GM12878 (cell line): ENCODE measurements around the gene DAB2IP. TPM values are rescaled to one million over a fixed set of nuclear protein-coding genes. Genes with fewer than 3 reads are reported as not detected.

Experiments used
- ATAC-seq: fragments of 200-7000 bp; cut with Tn5 transposase; 3 replicates; pipeline ENCODE4 v1.9.1; 2020; ENCODE audit warnings: mild to moderate bottlenecking, moderate library complexity
- BruUV-seq: library from RNA; stranded (reverse); fragments of 400-500 nt; replicated peaks from 2 replicates; lab custom pipeline; 2021; lab: Mats Ljungman, UMichigan
- CTCF ChIA-PET: fragments of 300-600 bp; sonication (Branson Sonifier 250); formaldehyde crosslinking; extraction: SDS; loops from one replicate; lab custom pipeline; 2021; ENCODE audit warnings: inconsistent platforms; lab: Yijun Ruan, JAX
- POLR2A ChIA-PET: fragments of 350-600 bp; formaldehyde crosslinking; extraction: SDS; loops from one replicate; lab custom pipeline; 2021; ENCODE audit warnings: inconsistent platforms; lab: Charles Lee
- RAD21 ChIA-PET: fragments of 300-600 bp; sonication (Branson Sonifier 250); formaldehyde crosslinking; loops from one replicate; lab custom pipeline; 2023; ENCODE audit warnings: antibody characterized with exemption; ENCODE audit not compliant: unreplicated experiment; lab: Charles Lee
- SMC1A ChIA-PET: fragments of 300-600 bp; sonication (Branson Sonifier 250); formaldehyde crosslinking; loops from one replicate; lab custom pipeline; 2023; ENCODE audit not compliant: unreplicated experiment, uncharacterized antibody; lab: Charles Lee
- DNase-seq: peaks from one replicate; pipeline ENCODE4 v3.0.0-alpha.2; 2011; ENCODE audit warnings: low read depth, low spot score
- FAIRE-seq: peaks from 3 replicates; lab custom pipeline; 2011; peaks lifted over from hg19 to GRCh38; lab: Jason Lieb, UNC
- H2AFZ ChIP-seq: 2 replicates; pipeline ENCODE4 v1.6.0; 2011; ENCODE audit warnings: low read depth, low read length, control low read depth; ENCODE audit not compliant: control insufficient read depth
- H3K27ac ChIP-seq: 2 replicates; pipeline ENCODE4 v1.5.1; 2011; ENCODE audit warnings: control low read depth; ENCODE audit not compliant: control insufficient read depth, insufficient read depth
- H3K27me3 ChIP-seq, 2 experiments: replicated peaks in 1 of 2; 2 replicates each; pipeline versions ENCODE4 v1.6.0 to v1.6.1; 2011; ENCODE audit warnings: low read length in 1 of 2; ENCODE audit not compliant: control insufficient read depth in 2 of 2, insufficient read depth in 2 of 2
- H3K36me3 ChIP-seq, 2 experiments: 2 replicates each; pipeline ENCODE4 v1.5.1; 2011; ENCODE audit warnings: low read length in 1 of 2; ENCODE audit not compliant: control insufficient read depth in 2 of 2, insufficient read depth in 2 of 2
- H3K4me1 ChIP-seq: 2 replicates; pipeline ENCODE4 v1.6.1; 2011; ENCODE audit warnings: mild to moderate bottlenecking, low read length, moderate library complexity, mixed read lengths; ENCODE audit not compliant: control insufficient read depth, insufficient read depth
- H3K4me2 ChIP-seq: 2 replicates; pipeline ENCODE4 v1.6.0; 2011; ENCODE audit warnings: control low read depth; ENCODE audit not compliant: control insufficient read depth, insufficient read depth
- H3K4me3 ChIP-seq: fragments of 200-600 bp; sonication (generic); 2 replicates; pipeline ENCODE4 v1.5.1; 2016
- H3K79me2 ChIP-seq: 2 replicates; pipeline ENCODE4 v1.6.0; 2011; ENCODE audit warnings: low read length; ENCODE audit not compliant: control insufficient read depth, insufficient read depth
- H3K9ac ChIP-seq: 2 replicates; pipeline ENCODE4 v1.8.0; 2011; ENCODE audit warnings: low read length, control low read depth, mixed read lengths; ENCODE audit not compliant: control insufficient read depth, insufficient read depth
- H3K9me3 ChIP-seq: replicated peaks from 3 replicates; pipeline ENCODE4 v1.5.1; 2011; ENCODE audit warnings: mild to moderate bottlenecking, low read length; ENCODE audit not compliant: control insufficient read depth, insufficient read depth
- H4K20me1 ChIP-seq: 2 replicates; pipeline ENCODE4 v1.6.0; 2011; ENCODE audit not compliant: control insufficient read depth, insufficient read depth
- BCL3 ChIP-seq: IDR thresholded peaks from 2 replicates; pipeline ENCODE4 v1.6.1; 2011; ENCODE audit warnings: borderline replicate concordance, low read depth, mild to moderate bottlenecking, moderate library complexity, low read length; ENCODE audit not compliant: insufficient read depth, poor library complexity, severe bottlenecking
- BRCA1 ChIP-seq: IDR thresholded peaks from 2 replicates; pipeline ENCODE4 v1.6.1; 2011; ENCODE audit warnings: low read depth, low read length, improper control_type of control experiment
- CUX1 ChIP-seq: IDR thresholded peaks from 2 replicates; pipeline ENCODE4 v1.6.1; 2012; ENCODE audit warnings: improper control_type of control experiment, low read depth, low read length; ENCODE audit not compliant: insufficient replicate concordance
- GATAD2B ChIP-seq: fragments of 450-650 bp; conservative IDR thresholded peaks from 2 replicates; pipeline ENCODE4 v1.6.1; 2017; ENCODE audit warnings: low read depth, mild to moderate bottlenecking, moderate library complexity
- MEF2A ChIP-seq: IDR thresholded peaks from 2 replicates; pipeline ENCODE4 v1.6.1; 2011; ENCODE audit warnings: low read depth, mild to moderate bottlenecking, low read length, moderate library complexity; ENCODE audit not compliant: insufficient read depth
- NKRF ChIP-seq: fragments of 450-650 bp; conservative IDR thresholded peaks from 2 replicates; pipeline ENCODE4 v1.6.1; 2017; ENCODE audit warnings: mild to moderate bottlenecking, moderate library complexity
- RELA ChIP-seq: fragments of 450-650 bp; IDR thresholded peaks from 2 replicates; pipeline ENCODE4 v1.8.0; 2014; ENCODE audit warnings: borderline replicate concordance; ENCODE audit not compliant: partially characterized antibody
- RELB ChIP-seq: fragments of 450-650 bp; IDR thresholded peaks from 2 replicates; pipeline ENCODE4 v1.6.1; 2017; ENCODE audit warnings: low read depth, mild to moderate bottlenecking, moderate library complexity
- SIX5 ChIP-seq: IDR thresholded peaks from 2 replicates; pipeline ENCODE4 v1.6.1; 2011; ENCODE audit warnings: mild to moderate bottlenecking, low read depth, low read length, moderate library complexity; ENCODE audit not compliant: severe bottlenecking
- SMAD1 ChIP-seq: fragments of 450-650 bp; IDR thresholded peaks from 2 replicates; pipeline ENCODE4 v1.6.1; 2018; ENCODE audit warnings: mild to moderate bottlenecking, low read depth; ENCODE audit not compliant: partially characterized antibody
- SMC3 ChIP-seq: IDR thresholded peaks from 2 replicates; pipeline ENCODE4 v1.6.1; 2011; ENCODE audit warnings: low read length, improper control_type of control experiment, borderline replicate concordance
- TARDBP ChIP-seq: IDR thresholded peaks from 2 replicates; pipeline ENCODE4 v1.6.1; 2016; ENCODE audit warnings: borderline replicate concordance
- WGBS: methylation state at CpG from one replicate; pipeline ENCODE4 v1.1.6; 2016; ENCODE audit warnings: low lambda C conversion rate; ENCODE audit not compliant: insufficient replicate concordance, insufficient coverage; ENCODE audit errors: missing lambda C conversion rate; 5-methylcytosine and 5-hydroxymethylcytosine counted together
- in situ Hi-C: fragments of 300-500 bp; cut with MboI; formaldehyde crosslinking; loops from 9 replicates; pipeline ENCODE4 v1.14.3; 2018; ENCODE audit warnings: mixed read lengths
- intact Hi-C: fragments of 100-400 bp; cut with micrococcal nuclease; formaldehyde crosslinking; loops from one replicate; pipeline ENCODE4 v1.14.2; 2022; ENCODE audit not compliant: unreplicated experiment
- polyA plus RNA-seq, 11 experiments: library from polyadenylated mRNA; depleted of rRNA in 4 of 11; unstranded in 6 of 11; stranded (reverse) in 5 of 11; fragments of >200 nt; fragmentation: Nextera tagmentation in 4 of 11; fragmentation: Illumina TruSeq in 1 of 11; extraction: Ambion mirVana in 4 of 11; extraction: Trizol in 1 of 11; gene quantifications; 1 replicate in 1 of 11; 2 replicates in 10 of 11; pipeline versions ENCODE4 v1.2.1 to v1.2.3, GENCODE V29; 2011 to 2016; ENCODE audit warnings: inconsistent platforms in 2 of 11, missing spikeins in 2 of 11, low read depth in 1 of 11
- total RNA-seq, 4 experiments: library from RNA; depleted of rRNA in 3 of 4; stranded (reverse); fragments of >200 nt in 3 of 4; fragmentation: Illumina TruSeq in 1 of 4; extraction: Trizol in 1 of 4; gene quantifications; 2 replicates each; pipeline versions ENCODE4 v1.2.1 to v1.2.3, GENCODE V29; 2013 to 2021
- TF ChIP-seq, protein P1 (sequence below): fragments of 450-650 bp; IDR thresholded peaks from 2 replicates; pipeline ENCODE4 v1.6.1; 2016; ENCODE audit warnings: mild to moderate bottlenecking

Gene DAB2IP
- total and polyA plus RNA-seq, 10 of the 15 experiments (the other 5 are each of a cell fraction or from before 2014, with no cell fraction given) = 0.03 to 0.38 (median 0.14) TPM; not detected in 6

DNA sequence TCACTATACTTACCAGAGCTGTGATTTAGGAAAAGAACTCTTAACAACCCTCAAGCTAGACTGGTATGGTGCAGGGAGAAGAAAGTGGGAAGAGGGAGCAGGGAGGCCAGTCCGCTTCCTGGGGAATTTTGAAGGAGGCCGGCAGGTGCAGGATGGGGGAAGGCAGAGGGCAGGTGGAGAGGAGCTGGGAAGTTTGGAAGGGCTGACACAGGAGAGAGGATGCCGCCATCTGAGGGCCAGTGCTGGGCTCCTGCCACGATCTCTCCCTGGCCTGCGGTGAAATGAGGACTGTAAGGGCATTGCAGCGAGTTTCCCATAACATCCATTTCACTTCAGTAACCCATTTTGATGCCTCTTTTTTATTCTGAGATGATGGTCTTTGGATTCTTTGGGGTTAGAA lies 8.9 kb downstream of the DAB2IP start:
- no peak overlapping the region for H3K27ac ChIP-seq
- no peaks in the 10 kb centered on the region for H4K20me1 ChIP-seq
- RAD21 ChIA-PET = no interaction called here
- intact Hi-C loops (no loop called here), in situ Hi-C loops (no loop called here)
- DNase-seq = no peak
- SMC1A ChIA-PET = no interaction called here
- ATAC-seq = no peak
- H3K36me3 ChIP-seq = no peaks in the 10 kb centered on the region
- no peak overlapping the region for H3K4me3 ChIP-seq
- CTCF ChIA-PET = no interaction called here
- H3K4me1 ChIP-seq = no peaks in the 10 kb centered on the region
- FAIRE-seq = no peak
- peaks cover 3% of the 10 kb centered on the region in 2 experiments; a peak in 3 of 4 replicates for H3K27me3 ChIP-seq
- H2AFZ ChIP-seq = no peak overlapping the region
- no peak overlapping the region for H3K9ac ChIP-seq
- BruUV-seq = no TSS peak
- WGBS = 37% methylated on average over 6 of the region's 6 CpGs
- no peaks in the 10 kb centered on the region for H3K79me2 ChIP-seq
- POLR2A ChIA-PET = no interaction called here
- H3K9me3 ChIP-seq = no peaks in the 10 kb centered on the region
- H3K4me2 ChIP-seq = no peak overlapping the region
- TF ChIP-seq BRCA1 = no peak
- no peak for TF ChIP-seq SMC3
- TF ChIP-seq NKRF = no peak
- TF ChIP-seq, protein P1, sequence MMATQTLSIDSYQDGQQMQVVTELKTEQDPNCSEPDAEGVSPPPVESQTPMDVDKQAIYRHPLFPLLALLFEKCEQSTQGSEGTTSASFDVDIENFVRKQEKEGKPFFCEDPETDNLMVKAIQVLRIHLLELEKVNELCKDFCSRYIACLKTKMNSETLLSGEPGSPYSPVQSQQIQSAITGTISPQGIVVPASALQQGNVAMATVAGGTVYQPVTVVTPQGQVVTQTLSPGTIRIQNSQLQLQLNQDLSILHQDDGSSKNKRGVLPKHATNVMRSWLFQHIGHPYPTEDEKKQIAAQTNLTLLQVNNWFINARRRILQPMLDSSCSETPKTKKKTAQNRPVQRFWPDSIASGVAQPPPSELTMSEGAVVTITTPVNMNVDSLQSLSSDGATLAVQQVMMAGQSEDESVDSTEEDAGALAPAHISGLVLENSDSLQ = no peak
- TF ChIP-seq CUX1 = no peak
- TF ChIP-seq TARDBP = no peak
- TF ChIP-seq RELA = no peak
- no peak for TF ChIP-seq BCL3
- no peak for TF ChIP-seq GATAD2B
- no peak for TF ChIP-seq SIX5
- no peak for TF ChIP-seq RELB
- no peak for TF ChIP-seq MEF2A
- TF ChIP-seq SMAD1 = no peak
